Prostate gland (tissue), 2 donors: Measurements from ENCODE around the gene SEMA3F. TPM values are rescaled to one million over a fixed set of nuclear protein-coding genes. Genes with fewer than 3 reads are reported as not detected.

ENCODE experiments used
- DNase-seq: peaks from one replicate; pipeline ENCODE4 v3.0.0-alpha.2; 2019; ENCODE audit warnings: low spot score
- H3K27ac ChIP-seq, 2 donors: fragments of 200-600 bp; sonication (generic); 2 replicates each; pipeline ENCODE4 v1.5.1; 2017 to 2019
- H3K27me3 ChIP-seq: fragments of 200-600 bp; sonication (generic); replicated peaks from 2 replicates; pipeline ENCODE4 v1.5.1; 2019; ENCODE audit not compliant: insufficient read depth
- H3K36me3 ChIP-seq, 2 donors: fragments of 200-600 bp; sonication (generic); 1 replicate in 1 of 2; 2 replicates in 1 of 2; pipeline versions ENCODE4 v1.5.1 to v1.8.1; 2017 to 2019
- H3K4me1 ChIP-seq: fragments of 200-600 bp; sonication (generic); replicated peaks from 2 replicates; pipeline ENCODE4 v1.5.1; 2019
- H3K4me3 ChIP-seq, 2 donors: fragments of 200-600 bp; sonication (generic); 2 replicates each; pipeline ENCODE4 v1.5.1; 2017 to 2019
- H3K9me3 ChIP-seq: fragments of 200-600 bp; sonication (generic); 2 replicates; pipeline ENCODE4 v1.5.1; 2017
- CTCF ChIP-seq, 4 experiments: fragments of 200-600 bp in 2 of 4; fragments of 450-650 bp in 2 of 4; sonication (generic) in 2 of 4; IDR thresholded peaks; 1 replicate in 3 of 4; 2 replicates in 1 of 4; pipeline ENCODE4 v1.5.1; 2016 to 2019; ENCODE audit warnings: antibody characterized with exemption in 4 of 4, mild to moderate bottlenecking in 2 of 4, moderate library complexity in 2 of 4
- POLR2A ChIP-seq: fragments of 450-650 bp; IDR thresholded peaks from one replicate; pipeline ENCODE4 v1.6.1; 2016; ENCODE audit warnings: antibody characterized with exemption, mild to moderate bottlenecking
- POLR2AphosphoS5 ChIP-seq: sonication (generic); formaldehyde crosslinking; IDR thresholded peaks from one replicate; pipeline ENCODE4 v1.6.1; 2017; ENCODE audit warnings: antibody characterized with exemption
- WGBS: methylation state at CpG from one replicate; pipeline ENCODE4 v1.1.5; 2018; 5-methylcytosine and 5-hydroxymethylcytosine counted together
- intact Hi-C: fragments of 100-400 bp; cut with DNase I; formaldehyde crosslinking; loops from one replicate; pipeline ENCODE4 v1.14.2; 2022
- total RNA-seq, 2 donors: library from RNA; depleted of rRNA; stranded (reverse); fragments of >200 nt; gene quantifications; one replicate each; pipeline ENCODE4 v1.1.0, GENCODE V29; 2016

The SEMA3F gene
- total RNA-seq, 2 donors from 2014 or later, result 43.3 to 71.8 TPM

GRCh38 chr3:50230104-50230793, 75.1 kb downstream of the SEMA3F start:
- no peak for DNase-seq
- H3K27ac ChIP-seq, result no peak overlapping the region
- WGBS, result 92% methylated on average over 8 of the region's 8 CpGs
- no peaks in the 10 kb centered on the region for H3K9me3 ChIP-seq
- TF ChIP-seq POLR2AphosphoS5 (no peak), POLR2A (no peak), CTCF (IDR thresholded peaks at IDR 0.05) (no peak)
- no peaks in the 10 kb centered on the region for H3K4me1 ChIP-seq
- H3K4me3 ChIP-seq, result no peak overlapping the region
- intact Hi-C loops, result no loop called here
- no peaks in the 10 kb centered on the region for H3K27me3 ChIP-seq
- no peaks in the 10 kb centered on the region for H3K36me3 ChIP-seq

GRCh38 chr3:50230794-50231125, 75.6 kb downstream of the SEMA3F start:
- TF ChIP-seq CTCF (IDR thresholded peaks at IDR 0.05), result no peak
- TF ChIP-seq POLR2A, result no peak
- no peak for TF ChIP-seq POLR2AphosphoS5
- H3K36me3 ChIP-seq, result no peaks in the 10 kb centered on the region
- no peak overlapping the region for H3K4me3 ChIP-seq
- H3K27me3 ChIP-seq, result no peaks in the 10 kb centered on the region
- H3K9me3 ChIP-seq, result no peaks in the 10 kb centered on the region
- 81% methylated on average over 4 of the region's 4 CpGs for WGBS
- H3K27ac ChIP-seq, result no peak overlapping the region
- H3K4me1 ChIP-seq, result no peaks in the 10 kb centered on the region
- intact Hi-C loops, result no loop called here
- no peak for DNase-seq

- H3K27ac ChIP-seq, result no peak overlapping the region
- TF ChIP-seq POLR2A (no peak), CTCF (IDR thresholded peaks at IDR 0.05) (no peak), POLR2AphosphoS5 (no peak)
- H3K4me1 ChIP-seq, result no peaks in the 10 kb centered on the region
- H3K9me3 ChIP-seq, result no peaks in the 10 kb centered on the region
- WGBS, result 71% methylated on average over 5 of the region's 5 CpGs
- H3K4me3 ChIP-seq, result no peak overlapping the region
- intact Hi-C loops, result no loop called here
- DNase-seq, result no peak
- H3K27me3 ChIP-seq, result no peaks in the 10 kb centered on the region
- no peaks in the 10 kb centered on the region for H3K36me3 ChIP-seq
Observed at GRCh38 chr3:50231581-50231980, 76.5 kb downstream of the SEMA3F start.

- Histone ChIP-seq H3K4me3 (no peak overlapping the region), H3K36me3 (no peaks in the 10 kb centered on the region), H3K4me1 (no peaks in the 10 kb centered on the region), H3K27ac (no peak overlapping the region), H3K27me3 (no peaks in the 10 kb centered on the region), H3K9me3 (no peaks in the 10 kb centered on the region)
- 77% methylated on average over 3 of the region's 3 CpGs for WGBS
- intact Hi-C loops, result no loop called here
- DNase-seq, result no peak
- TF ChIP-seq POLR2A (no peak), POLR2AphosphoS5 (no peak), CTCF (IDR thresholded peaks at IDR 0.05) (no peak)
Observed at GRCh38 chr3:50232303-50232702, 77.2 kb downstream of the SEMA3F start.

GRCh38 chr3:50233176-50233575, 78.1 kb downstream of the SEMA3F start:
- no peaks in the 10 kb centered on the region for H3K36me3 ChIP-seq
- no peak for DNase-seq
- WGBS, result 90% methylated on average over 4 of the region's 4 CpGs
- H3K27ac ChIP-seq, result no peak overlapping the region
- intact Hi-C loops, result no loop called here
- no peak overlapping the region for H3K4me3 ChIP-seq
- TF ChIP-seq POLR2A, result no peak
- no peak for TF ChIP-seq POLR2AphosphoS5
- no peak for TF ChIP-seq CTCF (IDR thresholded peaks at IDR 0.05)
- no peaks in the 10 kb centered on the region for H3K27me3 ChIP-seq
- H3K9me3 ChIP-seq, result no peaks in the 10 kb centered on the region
- peaks cover 6% of the 10 kb centered on the region for H3K4me1 ChIP-seq
